ENCODE data around the gene CNTN5.

The CNTN5 gene

GRCh38 chr11:100205926-100206325 lies 1185.2 kb downstream of the CNTN5 start:
- Histone ChIP-seq H3K4me3 (ENCODE audit: low read length in 2 of 2) (no peak overlapping the region), H3K27me3 (ENCODE audit: control insufficient read depth in 2 of 2, insufficient read depth in 2 of 2, low read length in 2 of 2) (no peaks in the 10 kb centered on the region), H3K9ac (ENCODE audit: low read depth in 1 of 2, low read length in 2 of 2) (no peak overlapping the region), H3K9me3 (ENCODE audit: control insufficient read depth in 2 of 2, low read length in 2 of 2) (no peaks in the 10 kb centered on the region), H3K36me3 (ENCODE audit: control insufficient read depth in 2 of 2, insufficient read depth in 2 of 2, low read length in 2 of 2) (no peaks in the 10 kb centered on the region), H3K4me1 (ENCODE audit: control insufficient read depth in 2 of 2, insufficient read depth in 2 of 2, low read length in 2 of 2) (no peaks in the 10 kb centered on the region), H3K27ac (ENCODE audit: low read depth in 2 of 2, low read length in 2 of 2) (no peak overlapping the region)

- Histone ChIP-seq H3K9ac (ENCODE audit: low read depth in 1 of 2, low read length in 2 of 2) (no peak overlapping the region), H3K9me3 (ENCODE audit: control insufficient read depth in 2 of 2, low read length in 2 of 2) (no peaks in the 10 kb centered on the region), H3K27me3 (ENCODE audit: control insufficient read depth in 2 of 2, insufficient read depth in 2 of 2, low read length in 2 of 2) (no peaks in the 10 kb centered on the region), H3K4me3 (ENCODE audit: low read length in 2 of 2) (no peak overlapping the region), H3K36me3 (ENCODE audit: control insufficient read depth in 2 of 2, insufficient read depth in 2 of 2, low read length in 2 of 2) (no peaks in the 10 kb centered on the region), H3K4me1 (ENCODE audit: control insufficient read depth in 2 of 2, insufficient read depth in 2 of 2, low read length in 2 of 2) (no peaks in the 10 kb centered on the region), H3K27ac (ENCODE audit: low read depth in 2 of 2, low read length in 2 of 2) (no peak overlapping the region)
Observed at GRCh38 chr11:100208207-100208606, 1187.5 kb downstream of the CNTN5 start.

- no peak overlapping the region for H3K4me3 ChIP-seq (ENCODE audit: low read length in 2 of 2)
- no peaks in the 10 kb centered on the region for H3K36me3 ChIP-seq (ENCODE audit: control insufficient read depth in 2 of 2, insufficient read depth in 2 of 2, low read length in 2 of 2)
- no peaks in the 10 kb centered on the region for H3K4me1 ChIP-seq (ENCODE audit: control insufficient read depth in 2 of 2, insufficient read depth in 2 of 2, low read length in 2 of 2)
- no peaks in the 10 kb centered on the region for H3K27me3 ChIP-seq (ENCODE audit: control insufficient read depth in 2 of 2, insufficient read depth in 2 of 2, low read length in 2 of 2)
- peaks cover 0 to 2% of the 10 kb centered on the region in 2 donors for H3K9me3 ChIP-seq (ENCODE audit: control insufficient read depth in 2 of 2, low read length in 2 of 2)
- no peak overlapping the region for H3K27ac ChIP-seq (ENCODE audit: low read depth in 2 of 2, low read length in 2 of 2)
- H3K9ac ChIP-seq (ENCODE audit: low read depth in 1 of 2, low read length in 2 of 2) = no peak overlapping the region
Observed at GRCh38 chr11:100214791-100215190, 1194.0 kb downstream of the CNTN5 start.

- H3K27ac ChIP-seq (ENCODE audit: low read depth in 2 of 2, low read length in 2 of 2) = no peak overlapping the region
- H3K9me3 ChIP-seq (ENCODE audit: control insufficient read depth in 2 of 2, low read length in 2 of 2) = no peaks in the 10 kb centered on the region
- H3K27me3 ChIP-seq (ENCODE audit: control insufficient read depth in 2 of 2, insufficient read depth in 2 of 2, low read length in 2 of 2) = no peaks in the 10 kb centered on the region
- no peak overlapping the region for H3K4me3 ChIP-seq (ENCODE audit: low read length in 2 of 2)
- no peaks in the 10 kb centered on the region for H3K4me1 ChIP-seq (ENCODE audit: control insufficient read depth in 2 of 2, insufficient read depth in 2 of 2, low read length in 2 of 2)
- H3K36me3 ChIP-seq (ENCODE audit: control insufficient read depth in 2 of 2, insufficient read depth in 2 of 2, low read length in 2 of 2) = no peaks in the 10 kb centered on the region
- no peak overlapping the region for H3K9ac ChIP-seq (ENCODE audit: low read depth in 1 of 2, low read length in 2 of 2)
Observed at GRCh38 chr11:100220801-100221200, 1200.1 kb downstream of the CNTN5 start.

GRCh38 chr11:100221791-100222190 lies 1201.0 kb downstream of the CNTN5 start:
- no peak overlapping the region for H3K9ac ChIP-seq (ENCODE audit: low read depth in 1 of 2, low read length in 2 of 2)
- H3K4me1 ChIP-seq (ENCODE audit: control insufficient read depth in 2 of 2, insufficient read depth in 2 of 2, low read length in 2 of 2) = no peaks in the 10 kb centered on the region
- H3K9me3 ChIP-seq (ENCODE audit: control insufficient read depth in 2 of 2, low read length in 2 of 2) = no peaks in the 10 kb centered on the region
- H3K27me3 ChIP-seq (ENCODE audit: control insufficient read depth in 2 of 2, insufficient read depth in 2 of 2, low read length in 2 of 2) = no peaks in the 10 kb centered on the region
- no peak overlapping the region for H3K27ac ChIP-seq (ENCODE audit: low read depth in 2 of 2, low read length in 2 of 2)
- no peaks in the 10 kb centered on the region for H3K36me3 ChIP-seq (ENCODE audit: control insufficient read depth in 2 of 2, insufficient read depth in 2 of 2, low read length in 2 of 2)
- no peak overlapping the region for H3K4me3 ChIP-seq (ENCODE audit: low read length in 2 of 2)

GRCh38 chr11:100224541-100225034 lies 1203.8 kb downstream of the CNTN5 start:
- Histone ChIP-seq H3K27me3 (ENCODE audit: control insufficient read depth in 2 of 2, insufficient read depth in 2 of 2, low read length in 2 of 2) (no peaks in the 10 kb centered on the region), H3K36me3 (ENCODE audit: control insufficient read depth in 2 of 2, insufficient read depth in 2 of 2, low read length in 2 of 2) (no peaks in the 10 kb centered on the region), H3K4me1 (ENCODE audit: control insufficient read depth in 2 of 2, insufficient read depth in 2 of 2, low read length in 2 of 2) (no peaks in the 10 kb centered on the region), H3K9ac (ENCODE audit: low read depth in 1 of 2, low read length in 2 of 2) (no peak overlapping the region), H3K4me3 (ENCODE audit: low read length in 2 of 2) (no peak overlapping the region), H3K27ac (ENCODE audit: low read depth in 2 of 2, low read length in 2 of 2) (no peak overlapping the region), H3K9me3 (ENCODE audit: control insufficient read depth in 2 of 2, low read length in 2 of 2) (no peaks in the 10 kb centered on the region)

- H3K4me1 ChIP-seq (ENCODE audit: control insufficient read depth in 2 of 2, insufficient read depth in 2 of 2, low read length in 2 of 2) = no peaks in the 10 kb centered on the region
- no peak overlapping the region for H3K4me3 ChIP-seq (ENCODE audit: low read length in 2 of 2)
- no peak overlapping the region for H3K27ac ChIP-seq (ENCODE audit: low read depth in 2 of 2, low read length in 2 of 2)
- no peak overlapping the region for H3K9ac ChIP-seq (ENCODE audit: low read depth in 1 of 2, low read length in 2 of 2)
- no peaks in the 10 kb centered on the region for H3K36me3 ChIP-seq (ENCODE audit: control insufficient read depth in 2 of 2, insufficient read depth in 2 of 2, low read length in 2 of 2)
- no peaks in the 10 kb centered on the region for H3K27me3 ChIP-seq (ENCODE audit: control insufficient read depth in 2 of 2, insufficient read depth in 2 of 2, low read length in 2 of 2)
- peaks cover 0 to 2% of the 10 kb centered on the region in 2 donors for H3K9me3 ChIP-seq (ENCODE audit: control insufficient read depth in 2 of 2, low read length in 2 of 2)
Observed at GRCh38 chr11:100229086-100229485, 1208.3 kb downstream of the CNTN5 start.

GRCh38 chr11:100232006-100232405 lies 1211.3 kb downstream of the CNTN5 start:
- no peak overlapping the region for H3K27ac ChIP-seq (ENCODE audit: low read depth in 2 of 2, low read length in 2 of 2)
- no peaks in the 10 kb centered on the region for H3K27me3 ChIP-seq (ENCODE audit: control insufficient read depth in 2 of 2, insufficient read depth in 2 of 2, low read length in 2 of 2)
- H3K4me3 ChIP-seq (ENCODE audit: low read length in 2 of 2) = no peak overlapping the region

GRCh38 chr11:100235085-100235484 lies 1214.3 kb downstream of the CNTN5 start:
- Histone ChIP-seq H3K9ac (ENCODE audit: low read depth in 1 of 2, low read length in 2 of 2) (no peak overlapping the region), H3K4me1 (ENCODE audit: control insufficient read depth in 2 of 2, insufficient read depth in 2 of 2, low read length in 2 of 2) (no peaks in the 10 kb centered on the region), H3K4me3 (ENCODE audit: low read length in 2 of 2) (no peak overlapping the region), H3K27ac (ENCODE audit: low read depth in 2 of 2, low read length in 2 of 2) (no peak overlapping the region), H3K27me3 (ENCODE audit: control insufficient read depth in 2 of 2, insufficient read depth in 2 of 2, low read length in 2 of 2) (no peaks in the 10 kb centered on the region), H3K36me3 (ENCODE audit: control insufficient read depth in 2 of 2, insufficient read depth in 2 of 2, low read length in 2 of 2) (no peaks in the 10 kb centered on the region), H3K9me3 (ENCODE audit: control insufficient read depth in 2 of 2, low read length in 2 of 2) (peaks cover 0 to 2% of the 10 kb centered on the region in 2 donors)

More at GRCh38 chr11:100232006-100232405, 1211.3 kb downstream of the CNTN5 start:
- Histone ChIP-seq H3K9me3 (ENCODE audit: control insufficient read depth in 2 of 2, low read length in 2 of 2) (peaks cover 0 to 2% of the 10 kb centered on the region in 2 donors), H3K4me1 (ENCODE audit: control insufficient read depth in 2 of 2, insufficient read depth in 2 of 2, low read length in 2 of 2) (no peaks in the 10 kb centered on the region), H3K9ac (ENCODE audit: low read depth in 1 of 2, low read length in 2 of 2) (no peak overlapping the region), H3K36me3 (ENCODE audit: control insufficient read depth in 2 of 2, insufficient read depth in 2 of 2, low read length in 2 of 2) (no peaks in the 10 kb centered on the region)

- no peaks in the 10 kb centered on the region for H3K9me3 ChIP-seq (ENCODE audit: control insufficient read depth in 2 of 2, low read length in 2 of 2)
- no peak overlapping the region for H3K9ac ChIP-seq (ENCODE audit: low read depth in 1 of 2, low read length in 2 of 2)
- no peaks in the 10 kb centered on the region for H3K4me1 ChIP-seq (ENCODE audit: control insufficient read depth in 2 of 2, insufficient read depth in 2 of 2, low read length in 2 of 2)
- H3K36me3 ChIP-seq (ENCODE audit: control insufficient read depth in 2 of 2, insufficient read depth in 2 of 2, low read length in 2 of 2) = no peaks in the 10 kb centered on the region
- no peaks in the 10 kb centered on the region for H3K27me3 ChIP-seq (ENCODE audit: control insufficient read depth in 2 of 2, insufficient read depth in 2 of 2, low read length in 2 of 2)
- H3K27ac ChIP-seq (ENCODE audit: low read depth in 2 of 2, low read length in 2 of 2) = no peak overlapping the region
- no peak overlapping the region for H3K4me3 ChIP-seq (ENCODE audit: low read length in 2 of 2)
Observed at GRCh38 chr11:100240025-100240539, 1219.3 kb downstream of the CNTN5 start.

- Histone ChIP-seq H3K27ac (ENCODE audit: low read depth in 2 of 2, low read length in 2 of 2) (no peak overlapping the region), H3K27me3 (ENCODE audit: control insufficient read depth in 2 of 2, insufficient read depth in 2 of 2, low read length in 2 of 2) (no peaks in the 10 kb centered on the region), H3K4me3 (ENCODE audit: low read length in 2 of 2) (no peak overlapping the region), H3K36me3 (ENCODE audit: control insufficient read depth in 2 of 2, insufficient read depth in 2 of 2, low read length in 2 of 2) (no peaks in the 10 kb centered on the region), H3K9me3 (ENCODE audit: control insufficient read depth in 2 of 2, low read length in 2 of 2) (no peaks in the 10 kb centered on the region), H3K4me1 (ENCODE audit: control insufficient read depth in 2 of 2, insufficient read depth in 2 of 2, low read length in 2 of 2) (no peaks in the 10 kb centered on the region), H3K9ac (ENCODE audit: low read depth in 1 of 2, low read length in 2 of 2) (no peak overlapping the region)
Observed at GRCh38 chr11:100247704-100248103, 1227.0 kb downstream of the CNTN5 start.
